GM18907 (cell line): ENCODE measurements around the gene KRTAP10-11.
"Not testable (repeated sequence)": the region's sequence is repeated elsewhere in the genome, so short reads cannot be mapped to it uniquely, and the experiment has no call there.

Source experiments
- ATAC-seq: cut with Tn5 transposase; IDR thresholded peaks from one replicate; pipeline ENCODE4 v1.9.1; 2021; ENCODE audit warnings: mild to moderate bottlenecking, moderate library complexity; ENCODE audit not compliant: unreplicated experiment

KRTAP10-11 gene

DNA sequence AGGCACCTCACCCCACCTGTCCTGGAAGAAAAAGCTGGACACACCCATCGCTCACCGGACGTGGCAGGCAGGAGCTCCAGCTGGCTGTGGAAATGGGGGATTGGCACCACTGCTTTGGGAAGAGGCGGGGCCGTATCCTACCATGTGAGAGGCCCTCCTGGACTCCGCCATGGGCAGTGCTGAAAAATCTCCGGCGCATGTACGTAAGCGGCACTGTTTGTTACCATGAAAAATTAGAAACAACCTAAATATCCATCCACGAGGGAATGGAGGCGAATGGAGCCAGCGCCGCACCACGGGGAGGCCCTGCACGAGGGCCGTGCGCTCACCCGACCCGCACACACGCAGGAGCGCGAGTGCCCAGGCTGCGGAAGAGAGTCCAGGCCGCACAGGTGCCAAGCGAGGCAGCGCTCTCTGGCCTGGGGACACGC, 31.2 kb upstream of the KRTAP10-11 start:
- no peak for ATAC-seq

DNA sequence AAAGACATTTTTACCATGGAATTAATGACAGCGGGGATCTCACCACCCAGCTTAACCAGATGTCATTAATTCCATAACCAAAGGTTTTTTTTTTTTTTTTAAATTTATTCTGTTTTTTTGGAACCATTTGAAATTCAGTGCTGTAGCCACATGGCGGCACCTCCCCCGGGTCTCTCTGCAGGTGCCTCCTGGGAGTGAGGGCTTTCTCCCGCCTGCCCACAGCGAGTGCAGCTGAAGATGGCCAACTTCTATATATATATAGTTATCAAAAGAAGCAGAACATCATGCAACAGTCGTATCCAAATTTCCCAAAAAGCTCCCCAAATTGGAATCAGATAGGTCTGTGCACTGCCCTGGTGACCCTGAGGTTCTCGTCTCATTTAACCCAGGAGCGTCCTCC, 30.7 kb upstream of the KRTAP10-11 start:
- ATAC-seq: no peak

DNA sequence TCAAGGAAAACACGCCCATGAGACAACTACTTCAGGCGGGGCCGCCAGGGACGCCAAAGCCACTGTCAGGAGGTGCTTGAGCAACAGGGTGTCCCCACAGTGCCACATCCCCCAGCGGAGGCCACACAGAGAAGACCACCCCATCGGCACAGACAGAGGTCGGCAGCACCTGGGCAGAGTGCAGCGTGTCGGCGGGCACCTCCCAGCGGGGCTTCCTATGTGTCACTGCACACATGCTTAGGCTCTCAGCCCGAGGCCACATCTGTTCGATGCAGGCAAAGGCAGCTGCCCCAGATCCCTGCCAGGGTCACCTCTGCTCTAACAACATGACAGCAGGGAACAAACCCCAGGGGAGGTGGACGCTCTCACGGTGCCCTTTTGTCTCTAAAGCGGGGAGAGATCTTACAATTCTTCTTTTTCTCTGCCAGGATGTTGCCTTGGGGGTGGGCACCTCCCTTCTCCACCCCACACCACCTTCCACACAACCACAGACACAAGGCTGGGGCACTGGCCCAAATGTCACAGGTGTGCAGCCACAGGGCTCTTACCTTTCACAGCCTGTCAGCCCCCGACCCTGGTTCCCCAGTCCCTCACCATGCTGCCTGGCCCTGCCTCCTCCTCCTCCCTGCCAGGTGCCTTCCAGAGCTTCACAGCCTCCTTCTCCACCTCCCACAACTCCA, 30.2 kb upstream of the KRTAP10-11 start:
- no peak for ATAC-seq

DNA sequence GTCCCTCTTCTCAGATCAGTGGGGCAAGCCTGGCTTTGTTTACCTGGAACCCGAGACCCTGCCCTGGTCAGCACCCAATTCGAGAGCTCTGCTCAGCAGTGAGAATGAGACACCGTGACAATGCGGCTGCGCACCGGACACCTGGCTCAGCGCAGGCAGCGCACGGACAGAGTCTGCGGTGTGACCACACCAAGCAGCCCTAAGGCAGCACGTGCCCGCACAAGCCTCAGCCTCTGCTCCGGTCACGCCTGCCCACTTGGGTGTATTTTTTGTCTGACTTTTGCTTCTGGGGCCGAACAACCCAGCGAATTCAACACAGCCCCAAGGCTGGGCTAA, 29.7 kb upstream of the KRTAP10-11 start:
- ATAC-seq: no peak

DNA sequence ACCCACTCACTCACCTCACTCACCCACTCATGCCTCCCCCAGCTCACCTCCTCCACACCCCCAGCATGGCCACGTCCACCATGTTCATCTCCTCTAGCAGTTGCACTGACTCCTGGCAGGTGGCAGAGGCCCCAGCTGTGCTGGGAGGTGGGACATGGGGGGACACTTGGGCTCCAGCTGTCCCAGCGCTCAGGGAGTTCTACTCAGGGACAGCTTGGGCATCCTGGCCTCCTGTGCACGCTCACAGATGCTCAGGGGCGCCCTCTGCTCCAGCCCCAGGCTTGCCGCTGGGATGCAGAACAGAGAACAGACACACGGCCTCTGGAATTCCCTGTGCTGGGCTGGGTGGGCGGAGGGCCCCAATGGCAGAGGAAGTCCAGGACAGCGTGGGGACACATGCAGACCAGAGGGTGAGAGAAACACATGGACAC, 29.1 kb upstream of the KRTAP10-11 start:
- ATAC-seq: no peak

DNA sequence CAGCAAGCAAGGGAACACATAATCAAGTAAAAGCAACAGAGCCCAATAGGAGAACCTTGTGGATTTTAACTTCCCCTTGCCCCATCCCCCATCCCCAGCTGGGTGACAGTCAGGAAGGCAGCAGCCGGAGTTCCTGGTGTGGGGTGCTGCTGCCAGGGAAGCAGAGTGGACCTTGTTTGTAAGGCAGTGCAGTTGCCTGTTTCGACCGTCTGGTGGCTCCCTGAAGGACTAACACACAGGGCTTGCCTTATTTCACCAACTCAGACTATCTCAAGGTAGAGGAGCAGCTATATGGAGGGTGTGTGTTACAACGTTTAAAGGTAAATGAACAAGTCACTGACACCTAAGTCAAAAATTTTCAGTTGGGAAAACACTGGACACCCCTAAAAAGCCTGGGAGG, 27.7 kb upstream of the KRTAP10-11 start:
- ATAC-seq: no peak

DNA sequence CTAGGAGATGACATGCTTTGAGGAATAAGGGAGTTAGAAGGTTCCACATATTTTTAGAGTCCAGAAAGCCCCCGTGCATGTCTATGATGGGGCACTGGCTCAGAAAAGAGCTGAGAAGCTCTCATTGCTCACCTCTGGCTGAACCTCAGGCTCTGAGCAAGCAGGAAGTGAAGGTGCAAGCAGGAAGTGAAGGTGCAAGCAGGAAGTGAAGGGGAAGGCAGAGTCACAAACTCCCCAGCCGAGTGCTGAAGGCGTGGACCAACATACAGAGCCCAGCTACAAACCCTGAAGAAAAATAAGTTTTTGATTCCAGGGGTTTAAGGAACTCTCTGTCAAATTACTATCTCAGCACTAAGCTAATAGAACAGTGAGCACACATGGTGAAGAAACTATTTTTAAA, 27.3 kb upstream of the KRTAP10-11 start:
- ATAC-seq: no peak

DNA sequence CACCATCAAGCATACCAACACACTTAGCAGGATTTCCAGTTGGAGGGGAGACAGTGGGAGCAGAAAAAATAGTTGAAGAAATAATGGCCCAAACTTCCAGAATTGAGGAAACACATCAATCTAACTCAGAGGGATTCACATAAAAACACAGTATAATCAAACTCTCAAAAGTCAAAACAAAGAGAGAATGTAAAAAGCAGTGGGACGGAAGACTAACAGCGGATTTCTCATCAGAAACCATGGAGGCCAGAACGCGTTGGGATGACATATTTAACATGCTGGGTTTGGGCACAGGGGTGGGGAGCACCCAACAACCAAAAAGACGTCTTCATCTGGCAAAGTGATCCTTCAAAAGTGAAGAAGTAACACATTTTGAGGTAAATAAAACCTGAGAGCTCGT, 26.3 kb upstream of the KRTAP10-11 start:
- no peak for ATAC-seq

DNA sequence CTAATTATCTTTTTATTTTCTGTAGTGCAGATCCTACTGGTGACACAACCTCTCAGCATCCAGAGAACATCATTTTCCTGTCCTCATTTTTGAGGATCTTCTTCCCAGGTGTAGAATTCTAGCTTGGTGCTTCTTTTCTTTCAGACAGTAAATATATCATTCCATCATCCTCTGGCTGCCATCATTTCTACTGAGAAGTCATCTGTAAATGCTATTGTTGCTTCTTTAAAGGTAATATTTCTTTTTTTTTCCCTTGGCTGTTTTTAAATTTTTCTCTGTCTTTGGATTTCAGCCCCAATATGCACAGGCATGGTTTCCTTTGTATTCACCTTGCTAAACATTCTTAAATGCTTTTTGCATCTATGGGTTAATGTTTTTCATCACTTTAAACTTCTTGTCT, 22.6 kb upstream of the KRTAP10-11 start:
- no peak for ATAC-seq

DNA sequence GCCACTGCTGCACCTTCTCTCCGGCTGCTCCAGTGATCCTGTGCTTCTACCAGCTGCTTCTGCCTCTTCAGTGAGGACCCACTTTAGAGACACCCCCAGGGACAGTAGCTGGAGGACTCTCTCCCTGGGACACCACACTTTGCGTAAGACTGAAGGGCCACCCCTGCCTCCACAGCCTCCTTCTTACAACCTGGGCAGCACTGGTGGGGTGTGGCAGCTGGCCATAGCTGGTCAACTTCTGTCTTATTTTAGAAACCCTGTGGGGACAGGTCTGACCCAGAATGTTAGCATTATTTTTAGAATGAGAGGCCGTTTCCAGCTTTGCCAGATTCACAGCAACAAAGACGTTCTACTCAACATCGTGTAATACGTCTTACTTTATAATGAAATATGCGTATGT, 20.5 kb upstream of the KRTAP10-11 start:
- ATAC-seq: no peak

DNA sequence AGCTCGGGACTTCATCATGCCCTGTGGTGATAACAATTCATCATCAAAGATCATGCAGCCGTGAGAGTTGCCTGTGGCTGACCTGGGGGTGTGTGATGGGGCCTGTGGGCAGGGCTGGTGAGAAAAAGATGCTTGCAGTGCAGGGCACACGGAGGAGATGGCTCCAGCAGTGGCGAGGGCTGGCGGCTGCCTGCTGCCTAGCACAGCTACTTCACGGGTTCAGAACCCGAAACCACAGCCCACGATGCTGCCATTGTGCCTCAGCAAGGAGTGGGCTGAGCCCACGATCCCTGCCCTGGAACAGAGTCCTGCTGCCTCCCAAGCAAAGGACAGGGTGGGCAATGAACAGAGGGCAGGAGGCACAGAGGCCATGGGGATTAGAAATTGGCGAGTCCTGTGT, 20.0 kb upstream of the KRTAP10-11 start:
- no peak for ATAC-seq

DNA sequence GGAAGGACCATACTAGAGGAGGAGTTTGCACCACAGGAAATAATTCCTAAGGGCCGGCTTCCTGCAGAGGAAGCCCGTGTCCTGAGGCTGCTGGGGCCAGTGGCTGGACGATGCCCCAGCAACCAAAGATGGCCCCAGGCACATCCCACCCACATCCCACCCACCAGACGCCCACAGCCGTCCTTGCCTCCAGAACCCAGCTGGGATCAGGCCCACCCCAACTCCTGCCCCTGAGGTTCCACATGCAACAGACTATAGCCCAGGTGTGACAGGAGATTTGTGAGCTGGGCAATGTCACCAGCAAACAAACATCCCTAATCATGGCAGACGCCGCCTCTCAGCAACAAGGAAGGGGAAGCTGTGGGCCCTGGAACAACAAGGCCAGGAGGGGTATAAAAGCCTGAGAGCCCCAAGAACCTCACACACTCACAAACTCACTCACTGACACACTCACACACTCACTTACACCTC, 19.5 kb upstream of the KRTAP10-11 start, which contains the start of gene KRTAP10-9:
KRTAP10-9 (plus strand) TSS at position 421 of the 471 bp plus-strand sequence. CDS start 79 bp downstream, outside the sequence.
- ATAC-seq: no peak

DNA sequence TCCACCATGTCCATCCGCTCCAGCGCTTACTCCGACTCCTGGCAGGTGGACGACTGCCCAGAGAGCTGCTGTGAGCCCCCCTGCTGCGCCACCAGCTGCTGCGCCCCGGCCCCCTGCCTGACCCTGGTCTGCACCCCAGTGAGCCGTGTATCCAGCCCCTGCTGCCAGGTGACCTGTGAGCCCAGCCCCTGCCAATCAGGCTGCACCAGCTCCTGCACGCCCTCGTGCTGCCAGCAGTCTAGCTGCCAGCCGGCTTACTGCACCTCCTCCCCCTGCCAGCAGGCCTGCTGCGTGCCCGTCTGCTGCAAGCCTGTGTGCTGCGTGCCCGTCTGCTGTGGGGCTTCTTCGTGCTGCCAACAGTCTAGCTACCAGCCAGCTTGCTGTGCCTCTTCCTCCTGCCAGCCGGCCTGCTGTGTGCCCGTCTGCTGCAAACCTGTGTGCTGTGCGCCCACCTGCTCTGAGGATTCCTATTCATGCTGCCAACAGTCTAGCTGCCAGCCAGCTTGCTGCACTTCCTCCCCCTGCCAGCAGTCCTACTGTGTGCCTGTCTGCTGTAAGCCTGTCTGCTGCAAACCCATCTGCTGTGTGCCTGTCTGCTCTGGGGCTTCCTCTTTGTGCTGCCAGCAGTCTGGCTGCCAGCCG, 18.9 kb upstream of the KRTAP10-11 start:
- ATAC-seq: not testable (repeated sequence)

DNA sequence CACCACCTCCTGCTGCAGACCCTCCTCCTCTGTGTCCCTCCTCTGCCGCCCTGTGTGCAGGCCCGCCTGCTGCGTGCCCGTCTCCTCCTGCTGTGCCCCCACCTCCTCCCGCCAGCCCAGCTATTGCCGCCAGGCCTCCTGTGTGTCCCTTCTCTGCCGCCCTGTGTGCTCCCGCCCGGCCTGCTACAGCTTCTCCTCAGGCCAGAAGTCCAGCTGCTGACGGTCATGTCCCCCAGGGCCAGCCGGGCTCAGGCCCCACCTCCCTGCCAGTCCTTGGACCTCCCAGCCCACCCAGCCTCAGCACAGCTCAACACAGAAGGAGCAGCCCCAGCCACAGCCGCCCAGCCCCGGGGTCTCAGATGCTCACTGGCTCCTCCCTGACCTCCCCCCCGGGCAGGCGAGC, 18.4 kb upstream of the KRTAP10-11 start:
- ATAC-seq: not testable (repeated sequence)

DNA sequence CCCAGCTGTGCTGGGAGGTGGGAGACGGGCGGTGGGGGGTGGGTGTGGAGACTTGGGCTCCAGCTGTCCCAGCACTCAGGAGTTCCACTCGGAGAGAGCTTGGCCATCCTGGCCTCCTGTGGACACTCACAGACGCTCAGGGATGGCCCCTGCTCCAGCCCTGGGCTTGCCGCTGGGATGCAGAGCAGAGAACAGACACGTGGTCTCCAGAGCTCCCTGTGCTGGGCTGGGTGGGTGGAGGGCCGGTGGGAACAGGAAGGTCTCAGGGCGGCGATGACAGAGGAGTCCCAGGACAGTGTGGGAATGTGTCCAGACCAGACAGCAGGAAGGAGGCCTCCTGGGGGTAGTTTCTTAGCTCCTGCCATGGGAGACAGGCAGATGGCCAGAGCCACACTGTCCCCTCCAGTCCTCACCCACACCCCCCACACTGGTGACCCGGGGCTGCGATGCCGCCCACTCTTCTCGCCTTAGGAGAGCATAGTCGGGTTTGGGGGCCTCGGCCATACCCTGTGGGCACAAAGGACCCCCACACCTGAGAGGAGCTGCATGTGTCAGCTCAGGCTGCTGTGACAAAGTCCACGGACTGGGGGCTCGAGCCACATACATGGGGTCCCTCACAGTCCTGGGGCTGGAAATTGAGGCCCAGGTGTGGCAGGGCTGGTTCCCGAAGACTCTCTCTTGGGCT, 17.4 kb upstream of the KRTAP10-11 start:
- no peak for ATAC-seq

DNA sequence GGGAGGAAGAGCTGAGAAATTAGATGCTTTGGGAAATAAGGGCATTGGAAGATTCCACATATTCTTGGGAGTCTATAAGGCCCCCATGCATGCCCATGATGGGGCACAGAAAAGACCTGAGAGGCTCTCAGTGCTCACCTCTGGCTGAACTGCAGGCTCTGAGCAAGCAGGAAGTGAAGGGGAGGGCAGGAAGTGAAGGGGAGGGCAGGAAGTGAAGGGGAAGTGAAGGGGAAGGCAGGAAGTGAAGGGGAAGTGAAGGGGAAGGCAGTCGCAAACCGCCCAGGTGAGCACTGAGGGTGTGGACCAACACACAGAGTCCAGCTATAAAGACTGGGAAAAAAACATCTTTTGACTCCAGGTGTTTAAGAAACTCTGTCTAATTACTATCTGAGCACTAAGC, 15.8 kb upstream of the KRTAP10-11 start:
- ATAC-seq: no peak

DNA sequence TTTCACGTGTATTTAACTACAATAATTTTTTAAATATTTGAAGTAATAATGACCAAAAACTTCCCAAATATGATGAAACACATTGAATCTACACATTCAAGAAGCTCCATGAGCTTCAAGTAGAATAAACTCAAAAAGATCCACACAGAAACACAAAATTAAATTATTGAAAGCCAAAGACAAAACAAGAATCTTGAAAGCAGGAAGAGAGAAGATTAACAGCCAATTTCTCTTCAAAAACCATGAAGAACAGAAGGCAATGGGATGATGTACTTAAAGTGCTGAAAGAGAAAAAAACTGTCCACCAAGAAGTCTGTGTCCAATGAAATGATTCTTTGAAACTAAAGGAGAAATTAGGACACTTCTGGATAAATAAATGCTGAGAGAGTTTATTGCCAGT, 14.1 kb upstream of the KRTAP10-11 start:
- no peak for ATAC-seq

DNA sequence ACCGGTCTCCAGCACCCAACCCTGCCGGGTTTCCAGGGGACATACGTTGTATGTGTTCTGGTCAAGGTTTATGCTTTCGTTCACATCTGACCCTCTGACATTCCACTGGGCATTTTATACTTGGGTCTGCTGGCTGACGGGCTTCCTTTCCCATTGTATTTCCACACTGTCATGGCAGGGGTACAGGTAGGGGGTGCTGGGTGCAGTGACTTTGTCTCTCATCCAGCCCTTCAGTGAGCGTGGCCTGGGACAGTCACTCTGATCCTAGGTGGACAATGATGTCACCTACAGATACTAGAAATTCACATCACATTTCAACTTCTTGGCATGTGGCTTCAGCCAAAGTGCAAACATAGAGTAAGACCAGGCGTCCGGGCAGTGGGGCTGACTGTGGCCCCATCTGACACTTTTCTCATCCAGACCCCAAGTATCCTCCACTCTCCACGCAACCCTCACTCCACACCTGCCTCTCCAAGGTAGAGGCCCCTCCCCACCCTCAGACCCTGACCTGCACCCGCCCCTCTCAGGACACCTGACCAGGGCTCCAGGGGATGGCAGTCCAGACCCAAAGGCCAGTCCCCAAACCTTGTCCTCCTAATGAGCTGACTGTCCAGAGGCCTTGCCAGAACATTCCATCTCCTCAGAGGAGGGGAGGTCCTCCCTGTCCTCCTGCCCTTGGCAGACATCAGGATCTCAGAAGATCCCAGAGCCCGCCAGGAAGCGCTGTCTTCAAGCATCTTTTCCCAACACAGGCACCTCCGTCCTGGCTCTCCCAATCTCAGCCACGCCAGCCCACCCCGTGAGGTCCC, 9.8 kb upstream of the KRTAP10-11 start:
- no peak for ATAC-seq

DNA sequence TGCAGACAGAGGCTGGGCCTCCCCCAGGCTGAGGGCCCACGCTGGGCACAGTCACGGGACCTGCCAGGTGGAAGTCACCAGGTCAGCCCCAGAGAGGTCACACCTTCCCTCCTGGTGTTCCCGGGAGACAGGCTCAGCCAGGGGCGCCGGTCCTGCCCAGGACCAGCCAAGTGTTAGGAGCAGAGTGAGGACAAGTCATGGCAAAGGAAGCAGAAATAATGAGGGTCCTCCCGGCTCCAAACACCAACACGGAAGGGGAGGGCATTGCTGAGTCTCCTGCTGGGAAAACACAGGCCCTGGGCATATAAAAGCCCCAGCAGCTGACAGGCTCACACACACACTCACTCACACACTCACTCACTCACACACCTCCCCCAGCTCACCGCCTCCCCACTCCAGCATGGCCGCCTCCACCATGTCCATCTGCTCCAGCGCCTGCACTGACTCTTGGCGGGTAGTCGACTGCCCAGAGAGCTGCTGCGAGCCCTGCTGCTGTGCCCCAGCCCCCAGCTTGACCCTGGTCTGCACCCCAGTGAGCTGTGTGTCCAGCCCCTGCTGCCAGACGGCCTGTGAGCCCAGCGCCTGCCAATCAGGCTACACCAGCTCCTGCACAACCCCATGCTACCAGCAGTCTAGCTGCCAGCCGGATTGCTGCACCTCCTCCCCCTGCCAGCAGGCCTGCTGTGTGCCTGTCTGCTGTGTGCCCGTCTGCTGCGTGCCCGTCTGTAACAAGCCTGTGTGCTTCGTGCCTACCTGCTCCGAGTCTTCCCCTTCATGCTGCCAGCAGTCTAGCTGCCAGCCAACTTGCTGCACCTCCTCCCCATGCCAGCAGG, 9.0 kb upstream of the KRTAP10-11 start, which contains the start of gene KRTAP10-10:
KRTAP10-10 (plus strand) TSS at position 339 of the 833 bp plus-strand sequence; CDS start at position 401, 62 bp downstream.
- no peak for ATAC-seq

DNA sequence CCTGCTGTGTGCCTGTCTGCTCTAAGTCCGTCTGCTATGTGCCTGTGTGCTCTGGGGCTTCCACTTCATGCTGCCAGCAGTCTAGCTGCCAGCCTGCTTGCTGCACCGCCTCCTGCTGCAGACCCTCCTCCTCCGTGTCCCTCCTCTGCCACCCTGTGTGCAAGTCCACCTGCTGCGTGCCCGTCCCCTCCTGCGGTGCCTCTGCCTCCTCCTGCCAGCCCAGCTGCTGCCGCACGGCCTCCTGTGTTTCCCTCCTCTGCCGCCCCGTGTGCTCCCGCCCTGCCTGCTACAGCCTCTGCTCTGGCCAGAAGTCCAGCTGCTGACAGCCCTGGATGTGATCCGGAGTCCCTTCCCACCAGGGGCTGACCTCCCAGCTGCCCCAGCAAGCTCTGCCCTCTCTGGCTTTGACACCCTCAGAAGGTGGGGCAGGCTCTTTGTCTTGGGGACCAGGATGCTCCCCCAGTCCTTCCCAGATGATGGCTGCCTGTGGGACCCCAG, 8.3 kb upstream of the KRTAP10-11 start:
- not testable (repeated sequence) for ATAC-seq
